Right lobe of liver (tissue), 6 donors: ENCODE data around the gene IGFL1. TPM values are rescaled to one million over a fixed set of nuclear protein-coding genes. Genes with fewer than 3 reads are reported as not detected.
"Not testable (repeated sequence)": the region's sequence is repeated elsewhere in the genome, so short reads cannot be mapped to it uniquely, and the experiment has no call there.

Experiments used
- ATAC-seq, 4 donors: fragments of 200-7000 bp; cut with Tn5 transposase; one replicate each; pipeline ENCODE4 v1.9.1; 2020; ENCODE audit warnings: mild to moderate bottlenecking in 4 of 4, moderate library complexity in 4 of 4
- DNase-seq, 3 donors: peaks; one replicate each; pipeline ENCODE4 v3.0.0-alpha.2; 2020
- H3K27ac ChIP-seq, 3 donors: fragments of 200-600 bp; one replicate each; pipeline ENCODE4 v1.8.0; 2022
- H3K27me3 ChIP-seq, 2 donors: fragments of 200-600 bp; one replicate each; pipeline ENCODE4 v1.8.0; 2022
- H3K36me3 ChIP-seq, 4 donors: fragments of 200-600 bp; sonication (generic) in 1 of 4; one replicate each; pipeline versions ENCODE4 v1.5.1 to v1.8.0; 2017 to 2022; ENCODE audit warnings: control low read depth in 1 of 4
- H3K4me1 ChIP-seq, 4 donors: fragments of 200-600 bp; sonication (generic) in 1 of 4; one replicate each; pipeline versions ENCODE4 v1.5.1 to v1.8.0; 2017 to 2022; ENCODE audit warnings: control low read depth in 1 of 4
- H3K4me3 ChIP-seq, 3 donors: fragments of 200-600 bp; one replicate each; pipeline ENCODE4 v1.8.0; 2022
- H3K9me3 ChIP-seq, 4 donors: fragments of 200-600 bp; sonication (generic) in 1 of 4; one replicate each; pipeline versions ENCODE4 v1.5.1 to v1.8.0; 2017 to 2022; ENCODE audit warnings: control low read depth in 1 of 4
- POLR2A ChIP-seq: fragments of 450-650 bp; IDR thresholded peaks from one replicate; pipeline ENCODE4 v1.6.1; 2017; ENCODE audit warnings: antibody characterized with exemption, mild to moderate bottlenecking
- WGBS: methylation state at CpG from one replicate; pipeline ENCODE4 v1.1.6; 2018; ENCODE audit warnings: low coverage, low lambda C conversion rate; ENCODE audit not compliant: insufficient coverage; ENCODE audit errors: missing lambda C conversion rate; 5-methylcytosine and 5-hydroxymethylcytosine counted together
- intact Hi-C, 2 donors: fragments of 100-400 bp; cut with DNase I; formaldehyde crosslinking; loops; one replicate each; pipeline versions ENCODE4 v1.11.2 to v1.14.1; 2022
- total RNA-seq, 6 experiments: library from RNA; depleted of rRNA in 2 of 6; stranded (reverse); fragments of >200 nt in 2 of 6; fragmentation: NEBNext Ultra II Directional in 3 of 6; extraction: Animal tissue kit (Norgen Biotek cat#: 25700) in 3 of 6; gene quantifications; one replicate each; pipeline versions ENCODE4 v1.1.0 to v1.2.4, GENCODE V29; 2016 to 2023
- TF ChIP-seq, protein P1 (sequence below), 4 donors: fragments of 200-600 bp in 3 of 4; fragments of 450-650 bp in 1 of 4; IDR thresholded peaks; one replicate each; pipeline versions ENCODE4 v1.5.1 to v1.8.0; 2016 to 2022; ENCODE audit warnings: antibody characterized with exemption in 4 of 4, mild to moderate bottlenecking in 2 of 4
- donor health status: DM: no; HTN: yes; CAD: no.
- donor health status: DM: no; HTN: no; CAD: no.
- donor health status: DM: no; HTN: no; CAD: no.
- donor health status: DM: no; HTN: yes; CAD: no.
- donor health status: DM: no; HTN: yes; CAD: no.

The IGFL1 gene
- total RNA-seq, 6 experiments from 2014 or later, result not detected

DNA sequence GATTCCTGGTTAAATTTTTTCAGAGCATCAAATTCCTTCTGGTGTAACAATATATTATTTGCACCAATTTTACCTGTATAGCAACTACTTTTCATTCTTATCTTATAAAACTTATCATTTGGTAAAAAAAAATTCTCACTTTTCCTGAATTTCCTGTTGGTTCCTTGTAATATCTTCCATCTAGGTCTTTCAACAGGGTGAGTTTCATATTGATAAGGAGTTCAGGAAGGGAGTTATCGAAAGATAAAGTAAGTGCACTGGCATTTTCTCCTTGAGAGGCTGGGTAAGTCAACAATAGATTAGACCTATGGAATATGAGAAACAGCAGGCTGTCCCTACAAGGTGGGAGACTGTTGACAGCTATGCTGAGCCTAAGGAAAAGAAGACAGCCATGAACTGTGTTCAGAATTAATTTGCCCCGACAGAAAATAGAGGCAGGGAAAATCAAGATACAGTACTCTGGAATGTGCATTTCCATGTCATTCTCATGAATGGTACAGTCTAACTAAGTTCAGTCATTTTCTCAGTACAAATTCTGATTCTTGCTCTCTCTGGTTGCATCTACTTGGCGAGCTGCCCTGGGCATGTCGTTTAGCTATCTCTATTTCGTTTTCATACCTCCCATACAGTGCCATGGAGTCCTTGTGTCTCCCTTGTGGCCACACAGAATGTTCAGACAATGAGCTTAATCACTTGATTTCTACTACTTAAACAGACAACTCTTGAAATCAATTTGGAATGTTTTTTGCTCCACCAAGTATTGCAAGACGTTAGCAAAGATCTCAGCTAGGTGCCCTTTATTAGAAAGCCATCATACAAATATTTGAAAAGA is 9.9 kb downstream of the IGFL1 start:
- 45% methylated on average over 6 of the region's 6 CpGs for WGBS
- TF ChIP-seq POLR2A, result no peak
- TF ChIP-seq, protein P1, sequence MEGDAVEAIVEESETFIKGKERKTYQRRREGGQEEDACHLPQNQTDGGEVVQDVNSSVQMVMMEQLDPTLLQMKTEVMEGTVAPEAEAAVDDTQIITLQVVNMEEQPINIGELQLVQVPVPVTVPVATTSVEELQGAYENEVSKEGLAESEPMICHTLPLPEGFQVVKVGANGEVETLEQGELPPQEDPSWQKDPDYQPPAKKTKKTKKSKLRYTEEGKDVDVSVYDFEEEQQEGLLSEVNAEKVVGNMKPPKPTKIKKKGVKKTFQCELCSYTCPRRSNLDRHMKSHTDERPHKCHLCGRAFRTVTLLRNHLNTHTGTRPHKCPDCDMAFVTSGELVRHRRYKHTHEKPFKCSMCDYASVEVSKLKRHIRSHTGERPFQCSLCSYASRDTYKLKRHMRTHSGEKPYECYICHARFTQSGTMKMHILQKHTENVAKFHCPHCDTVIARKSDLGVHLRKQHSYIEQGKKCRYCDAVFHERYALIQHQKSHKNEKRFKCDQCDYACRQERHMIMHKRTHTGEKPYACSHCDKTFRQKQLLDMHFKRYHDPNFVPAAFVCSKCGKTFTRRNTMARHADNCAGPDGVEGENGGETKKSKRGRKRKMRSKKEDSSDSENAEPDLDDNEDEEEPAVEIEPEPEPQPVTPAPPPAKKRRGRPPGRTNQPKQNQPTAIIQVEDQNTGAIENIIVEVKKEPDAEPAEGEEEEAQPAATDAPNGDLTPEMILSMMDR (IDR thresholded peaks at IDR 0.05), result no peak

DNA sequence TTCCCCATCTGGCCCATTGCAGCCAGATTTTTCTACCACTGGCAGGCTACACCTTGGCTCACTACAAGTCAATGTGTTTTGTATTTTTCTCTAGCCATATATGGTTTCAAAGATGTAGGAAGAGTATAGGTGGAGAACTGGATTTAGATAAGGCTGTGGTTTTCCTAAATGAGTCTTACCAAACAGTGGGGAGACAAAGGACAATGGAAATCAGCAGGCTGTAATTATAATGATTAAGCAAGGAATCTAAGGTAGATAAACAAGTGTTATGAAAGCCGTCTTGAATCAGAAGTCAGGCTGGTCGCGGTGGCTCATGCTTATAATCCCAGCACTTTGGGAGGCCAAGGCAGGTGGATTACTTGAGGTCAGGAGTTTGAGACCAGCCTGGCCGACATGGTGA is 11.2 kb downstream of the IGFL1 start:
- no peak for ATAC-seq
- Histone ChIP-seq H3K4me3 (no peak overlapping the region), H3K4me1 (no peaks in the 10 kb centered on the region), H3K9me3 (no peaks in the 10 kb centered on the region), H3K27ac (no peak overlapping the region), H3K36me3 (no peaks in the 10 kb centered on the region), H3K27me3 (peaks cover 0 to 4% of the 10 kb centered on the region in 2 donors)
- TF ChIP-seq, protein P1 (IDR thresholded peaks at IDR 0.05), result no peak
- no peak for TF ChIP-seq POLR2A
- intact Hi-C loops, result no loop called here
- WGBS, result 56% methylated on average over 3 of the region's 4 CpGs
- no peak for DNase-seq

More for the DNA sequence above, 9.9 kb downstream of the IGFL1 start:
- H3K27me3 ChIP-seq, result peaks cover 0 to 4% of the 10 kb centered on the region in 2 donors
- DNase-seq, result no peak
- H3K9me3 ChIP-seq, result no peaks in the 10 kb centered on the region
- no peak overlapping the region for H3K27ac ChIP-seq
- H3K36me3 ChIP-seq, result no peaks in the 10 kb centered on the region
- H3K4me3 ChIP-seq, result no peak overlapping the region
- no peaks in the 10 kb centered on the region for H3K4me1 ChIP-seq
- ATAC-seq, result no peak
- intact Hi-C loops, result no loop called here

DNA sequence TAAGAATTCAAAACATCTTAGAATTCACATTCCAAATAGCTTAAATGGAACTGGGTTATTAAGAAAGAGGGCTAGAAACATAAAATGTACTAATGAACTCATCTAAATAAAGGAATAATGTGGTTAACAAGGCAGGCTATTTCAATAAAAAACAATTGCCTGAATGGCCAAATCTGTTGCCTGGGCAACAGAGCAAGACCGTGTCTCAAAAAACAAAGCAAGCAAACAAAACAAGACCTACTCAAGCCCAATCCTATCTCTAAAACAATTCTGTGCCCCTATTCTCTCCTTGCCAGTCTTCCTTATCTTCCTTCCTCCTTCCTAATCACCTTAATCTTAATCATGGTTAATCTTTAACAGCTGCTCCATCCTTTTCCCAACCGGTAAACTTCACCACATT is 12.1 kb downstream of the IGFL1 start:
- peaks cover 0 to 4% of the 10 kb centered on the region in 2 donors for H3K27me3 ChIP-seq
- H3K36me3 ChIP-seq, result no peaks in the 10 kb centered on the region
- H3K4me1 ChIP-seq, result no peaks in the 10 kb centered on the region
- intact Hi-C loops, result no loop called here
- H3K4me3 ChIP-seq, result no peak overlapping the region
- DNase-seq (no peak), ATAC-seq (no peak)
- TF ChIP-seq POLR2A, result no peak
- TF ChIP-seq, protein P1 (IDR thresholded peaks at IDR 0.05), result no peak
- H3K27ac ChIP-seq, result no peak overlapping the region
- no peaks in the 10 kb centered on the region for H3K9me3 ChIP-seq
- 3% methylated on average over 2 of the region's 2 CpGs for WGBS

DNA sequence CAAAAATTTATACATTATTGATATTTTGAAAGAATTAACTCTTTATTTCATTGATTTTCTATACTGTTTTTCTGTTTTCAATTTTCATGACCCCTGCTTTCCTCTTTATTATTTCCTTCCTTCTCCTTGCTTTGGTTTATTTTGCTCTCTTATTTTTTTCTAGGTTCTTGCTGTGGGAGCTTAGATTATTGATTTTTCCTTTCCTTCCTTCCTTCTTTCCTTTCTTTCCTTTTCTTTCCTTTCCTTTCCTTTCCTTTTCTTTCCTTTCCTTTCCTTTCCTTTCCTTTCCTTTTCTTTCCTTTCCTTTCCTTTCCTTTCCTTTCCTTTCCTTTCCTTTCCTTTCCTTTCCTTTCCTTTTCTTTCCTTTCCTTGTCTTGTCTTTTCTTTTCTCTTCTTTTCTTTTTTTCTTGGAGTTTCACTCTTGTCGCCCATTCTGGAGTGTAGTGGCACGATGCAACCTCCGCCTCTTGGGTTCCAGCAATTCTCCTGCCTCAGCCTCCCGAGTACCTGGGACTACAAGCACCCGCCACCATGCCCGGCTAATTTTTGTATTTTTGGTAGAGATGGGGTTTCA is 13.6 kb downstream of the IGFL1 start:
- ATAC-seq, DNase-seq, intact Hi-C loops, H3K36me3 ChIP-seq, H3K4me3 ChIP-seq, H3K27ac ChIP-seq, H3K9me3 ChIP-seq, H3K27me3 ChIP-seq, H3K4me1 ChIP-seq: not testable (repeated sequence)
- WGBS, result 76% methylated on average over 6 of the region's 6 CpGs

DNA sequence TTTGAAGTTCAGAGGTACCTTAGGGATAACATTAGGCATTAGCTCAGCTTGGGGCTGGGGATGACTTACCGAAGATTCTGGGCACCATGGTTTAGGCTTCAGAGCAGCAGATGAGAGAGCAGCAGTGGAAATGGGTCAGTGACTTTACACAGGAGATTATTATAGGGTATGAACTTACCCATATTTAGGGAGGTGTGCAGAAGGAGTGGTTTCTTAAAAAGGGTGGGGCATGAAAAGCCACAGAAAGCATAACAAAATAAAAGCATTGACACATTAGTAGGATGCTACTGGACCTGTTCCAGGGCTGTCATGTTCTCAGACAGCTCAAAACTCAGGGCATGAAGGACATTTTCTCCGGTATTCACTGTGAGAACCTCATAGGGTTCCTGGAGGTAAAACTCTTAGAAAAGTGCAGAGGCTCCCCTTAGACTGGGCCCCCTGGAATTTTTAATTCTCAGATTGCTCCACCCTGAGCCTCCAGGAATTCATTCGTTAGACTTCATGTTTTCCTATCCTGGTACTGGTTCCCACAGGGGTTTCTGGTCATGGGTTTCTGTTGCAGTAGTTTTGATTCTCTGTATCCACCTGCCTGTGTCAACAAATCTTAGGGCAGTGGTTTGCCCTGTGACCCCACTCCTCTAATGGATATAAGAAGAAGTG is 20.7 kb downstream of the IGFL1 start:
- WGBS, result 64% methylated on average over 3 of the region's 3 CpGs
- H3K27ac ChIP-seq, result no peak overlapping the region
- H3K9me3 ChIP-seq, result no peaks in the 10 kb centered on the region
- no peaks in the 10 kb centered on the region for H3K4me1 ChIP-seq
- DNase-seq (no peak), ATAC-seq (no peak)
- H3K4me3 ChIP-seq, result no peak overlapping the region
- no peaks in the 10 kb centered on the region for H3K36me3 ChIP-seq
- H3K27me3 ChIP-seq, result no peaks in the 10 kb centered on the region
- intact Hi-C loops, result no loop called here
- TF ChIP-seq, protein P1 (IDR thresholded peaks at IDR 0.05), result no peak
- TF ChIP-seq POLR2A, result no peak
